Measurements from ENCODE around the gene ADIG. TPM values are rescaled to one million over a fixed set of nuclear protein-coding genes. Genes with fewer than 3 reads are reported as not detected.

ADIG gene
- total and polyA plus RNA-seq, 2 of the 8 experiments (the other 6 are each of a cell fraction or from before 2014, with no cell fraction given): not detected

- TF ChIP-seq KDM5A (IDR thresholded peaks at IDR 0.05; ENCODE audit: low read length): no peak
- TF ChIP-seq FOSL1 (IDR thresholded peaks at IDR 0.05; ENCODE audit: insufficient read depth, low read depth, low read length): no peak
- no peak for TF ChIP-seq SUZ12 (IDR thresholded peaks at IDR 0.05; ENCODE audit: low read length)
- no peak for TF ChIP-seq ATF3 (IDR thresholded peaks at IDR 0.05; ENCODE audit: insufficient read depth, low read depth, low read length)
Observed at GRCh38 chr20:38548356-38549083, 32.5 kb upstream of the ADIG start (continued).
